Measurements from ENCODE around the gene CKAP4.

Gene CKAP4

GRCh38 chr12:106265116-106265515 is 17.3 kb upstream of the CKAP4 start:
- no peak for TF ChIP-seq CTCF (IDR thresholded peaks at IDR 0.05; ENCODE audit: insufficient read depth, missing control alignments)
- no peak for FAIRE-seq
- DNase-seq (ENCODE audit: insufficient read length, low spot score): no peak

- no peak for TF ChIP-seq CTCF (IDR thresholded peaks at IDR 0.05; ENCODE audit: insufficient read depth, missing control alignments)
- no peak for FAIRE-seq
- no peak for DNase-seq (ENCODE audit: insufficient read length, low spot score)
These were observed 11.1 kb upstream of the CKAP4 start for GRCh38 chr12:106258935-106259334.

- DNase-seq (ENCODE audit: insufficient read length, low spot score) (no peak), FAIRE-seq (no peak)
- TF ChIP-seq CTCF (IDR thresholded peaks at IDR 0.05; ENCODE audit: insufficient read depth, missing control alignments): no peak
These were observed 10.4 kb upstream of the CKAP4 start for GRCh38 chr12:106258226-106258625.

- FAIRE-seq: no peak
- no peak for TF ChIP-seq CTCF (IDR thresholded peaks at IDR 0.05; ENCODE audit: insufficient read depth, missing control alignments)
These were observed 8.7 kb upstream of the CKAP4 start for GRCh38 chr12:106256524-106256923.

GRCh38 chr12:106255952-106256351 is 8.1 kb upstream of the CKAP4 start:
- DNase-seq (ENCODE audit: insufficient read length, low spot score): no peak
- no peak for TF ChIP-seq CTCF (IDR thresholded peaks at IDR 0.05; ENCODE audit: insufficient read depth, missing control alignments)
- no peak for FAIRE-seq

More at GRCh38 chr12:106256524-106256923, 8.7 kb upstream of the CKAP4 start:
- DNase-seq (ENCODE audit: insufficient read length, low spot score): no peak

- DNase-seq (ENCODE audit: insufficient read length, low spot score) (no peak), FAIRE-seq (no peak)
- no peak for TF ChIP-seq CTCF (IDR thresholded peaks at IDR 0.05; ENCODE audit: insufficient read depth, missing control alignments)
These were observed 7.7 kb upstream of the CKAP4 start for GRCh38 chr12:106255493-106255892.

- no peak for TF ChIP-seq CTCF (IDR thresholded peaks at IDR 0.05; ENCODE audit: insufficient read depth, missing control alignments)
- FAIRE-seq (no peak), DNase-seq (ENCODE audit: insufficient read length, low spot score) (no peak)
These were observed 6.9 kb upstream of the CKAP4 start for GRCh38 chr12:106254724-106255123.
